Fibroblast of gingiva (primary cell): ENCODE measurements around the gene AGRN.
"Not testable (repeated sequence)": the region's sequence is repeated elsewhere in the genome, so short reads cannot be mapped to it uniquely, and the experiment has no call there.

Experiments used
- DNase-seq: peaks from one replicate; pipeline ENCODE4 v3.0.0-alpha.2; 2011; ENCODE audit warnings: low read depth

The AGRN gene

DNA sequence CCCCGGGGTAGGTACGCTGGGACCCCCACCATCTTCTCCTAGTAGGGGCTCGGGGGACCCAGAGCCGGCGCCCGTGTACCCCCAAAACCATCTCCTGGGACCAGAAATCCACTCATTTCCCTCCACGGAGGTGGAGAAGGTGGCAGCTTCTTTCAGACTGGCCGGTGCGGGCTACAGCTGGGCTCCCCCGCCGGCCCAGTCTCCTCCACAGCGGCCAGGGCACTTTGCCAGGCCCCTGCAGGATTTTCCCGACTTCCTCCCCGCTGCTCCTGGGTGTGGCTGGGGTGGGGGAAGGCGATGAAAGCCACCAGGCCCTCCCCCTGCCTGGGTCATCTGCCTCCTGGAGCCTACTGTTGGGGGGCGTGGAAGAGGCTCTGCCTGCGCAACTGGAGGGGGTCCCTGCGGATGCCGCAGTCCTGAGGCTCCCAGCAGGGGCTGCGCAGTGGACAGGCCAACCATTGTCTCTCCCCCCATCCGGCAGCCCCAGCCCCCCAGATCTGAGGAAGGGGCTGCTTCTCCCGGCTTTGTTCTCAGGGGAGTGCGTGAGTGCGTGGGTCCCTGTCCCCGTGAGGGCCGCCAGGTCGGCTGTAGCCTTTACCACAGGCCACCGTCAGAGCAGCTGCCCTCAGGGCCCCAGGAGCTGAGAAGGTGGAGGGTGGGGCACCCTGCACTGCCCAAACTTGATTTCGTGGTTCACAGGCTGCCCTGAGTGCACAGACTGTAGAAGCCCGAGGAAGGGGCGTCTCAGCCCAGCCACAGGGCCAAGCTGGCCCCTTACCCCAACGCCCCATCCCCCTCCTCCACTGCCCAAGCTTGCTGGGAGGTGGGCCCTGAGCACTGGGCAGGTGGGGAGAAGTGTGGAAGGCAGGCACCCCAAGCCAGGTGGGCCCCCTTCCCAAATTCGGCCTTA lies 1.3 kb downstream of the AGRN start:
- DNase-seq, result peak; percentile 17

DNA sequence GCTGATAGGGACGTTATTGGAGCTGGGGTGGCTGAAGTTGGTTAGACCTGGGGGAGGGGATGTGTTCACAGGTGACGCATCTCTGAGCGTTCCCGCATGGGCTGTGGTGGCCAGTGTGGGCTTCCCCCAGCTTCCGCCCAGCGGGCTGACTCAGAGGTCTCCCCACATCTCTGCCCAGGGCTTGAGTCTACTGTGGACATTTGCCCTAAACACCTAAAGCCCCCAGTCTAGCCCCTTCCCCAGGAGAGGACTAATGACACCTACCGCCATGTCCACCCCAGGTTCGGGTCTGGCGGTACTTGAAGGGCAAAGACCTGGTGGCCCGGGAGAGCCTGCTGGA lies 2.0 kb downstream of the AGRN start:
- DNase-seq, result no peak

DNA sequence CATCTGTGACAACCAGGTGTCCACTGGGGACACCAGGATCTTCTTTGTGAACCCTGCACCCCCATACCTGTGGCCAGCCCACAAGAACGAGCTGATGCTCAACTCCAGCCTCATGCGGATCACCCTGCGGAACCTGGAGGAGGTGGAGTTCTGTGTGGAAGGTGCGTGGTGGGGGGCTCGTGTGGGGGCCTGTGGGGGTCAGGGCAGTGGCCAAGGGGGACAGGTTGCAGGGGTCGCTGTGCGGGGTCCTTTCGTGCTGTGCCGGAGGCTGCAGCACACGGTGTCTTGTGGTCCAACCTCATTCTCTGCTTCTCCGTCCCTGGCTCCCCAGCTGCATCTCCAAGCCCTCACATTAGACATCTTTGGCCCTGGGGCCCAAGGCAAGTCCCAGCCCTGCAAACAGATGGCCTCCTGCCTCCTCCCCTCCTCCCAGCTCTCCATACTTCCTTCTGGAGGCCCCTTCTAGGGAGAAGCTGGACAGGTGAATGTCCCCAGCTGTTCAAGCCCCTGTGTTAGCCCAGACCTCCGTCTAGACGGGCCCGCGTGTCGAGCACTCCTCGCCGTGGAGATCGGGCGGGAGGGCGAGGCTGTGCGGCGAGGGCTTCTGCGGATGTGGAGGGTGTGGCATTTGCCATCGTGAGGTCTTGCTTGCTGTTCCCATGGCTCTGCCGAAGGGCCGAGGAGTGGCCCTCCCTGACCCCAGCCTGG lies 2.5 kb downstream of the AGRN start:
- no peak for DNase-seq

DNA sequence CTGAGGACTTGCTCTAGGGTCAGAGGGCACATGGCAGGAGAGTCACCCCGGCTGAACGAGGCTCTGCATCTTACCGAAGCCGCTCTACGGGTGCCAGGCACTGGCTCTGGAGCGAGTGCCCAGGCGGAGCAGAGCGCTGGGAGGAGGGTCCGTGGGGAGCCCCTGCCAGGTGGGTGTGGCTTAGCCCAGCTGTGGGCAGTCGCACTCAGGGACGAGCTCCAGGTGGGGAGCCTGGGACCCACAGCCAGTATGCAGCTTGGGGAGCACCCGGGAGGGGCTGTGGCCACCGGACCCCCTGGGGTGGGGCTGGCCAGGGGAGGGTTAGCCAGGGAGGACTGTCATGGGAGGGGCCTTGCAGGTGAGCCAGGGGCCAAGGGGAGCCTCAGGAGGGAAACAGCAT lies 3.8 kb downstream of the AGRN start:
- DNase-seq, result no peak

DNA sequence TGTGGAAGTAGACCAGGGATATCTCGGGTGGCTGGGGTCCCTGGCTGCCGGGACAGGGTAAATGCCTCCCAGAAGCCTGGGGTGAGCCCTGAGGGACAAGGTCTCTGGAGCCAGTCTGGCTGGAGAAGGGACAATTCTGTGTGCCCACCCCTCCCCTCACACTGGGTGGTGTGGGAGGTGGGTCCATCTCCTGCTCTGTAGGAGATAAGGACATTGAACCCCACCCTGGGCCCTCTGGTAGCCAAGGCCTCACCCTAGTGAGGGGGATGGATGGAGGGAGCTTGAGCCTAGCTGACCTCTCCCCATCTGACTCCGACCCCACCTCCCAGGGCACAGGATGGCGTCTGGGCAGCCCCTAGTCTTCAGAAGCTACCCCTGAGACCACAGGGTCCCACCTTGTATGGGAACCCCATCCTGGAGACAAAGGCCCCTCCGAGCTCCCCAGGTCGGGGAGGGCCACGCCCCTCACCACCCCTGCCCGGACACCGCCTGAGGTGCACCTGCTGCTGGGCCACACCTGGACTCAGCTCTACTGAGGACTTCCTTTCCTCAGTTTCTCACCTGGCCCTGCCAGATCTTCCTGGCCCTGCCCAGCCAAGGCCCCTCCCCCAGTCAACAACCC lies 4.3 kb downstream of the AGRN start:
- DNase-seq, result no peak

DNA sequence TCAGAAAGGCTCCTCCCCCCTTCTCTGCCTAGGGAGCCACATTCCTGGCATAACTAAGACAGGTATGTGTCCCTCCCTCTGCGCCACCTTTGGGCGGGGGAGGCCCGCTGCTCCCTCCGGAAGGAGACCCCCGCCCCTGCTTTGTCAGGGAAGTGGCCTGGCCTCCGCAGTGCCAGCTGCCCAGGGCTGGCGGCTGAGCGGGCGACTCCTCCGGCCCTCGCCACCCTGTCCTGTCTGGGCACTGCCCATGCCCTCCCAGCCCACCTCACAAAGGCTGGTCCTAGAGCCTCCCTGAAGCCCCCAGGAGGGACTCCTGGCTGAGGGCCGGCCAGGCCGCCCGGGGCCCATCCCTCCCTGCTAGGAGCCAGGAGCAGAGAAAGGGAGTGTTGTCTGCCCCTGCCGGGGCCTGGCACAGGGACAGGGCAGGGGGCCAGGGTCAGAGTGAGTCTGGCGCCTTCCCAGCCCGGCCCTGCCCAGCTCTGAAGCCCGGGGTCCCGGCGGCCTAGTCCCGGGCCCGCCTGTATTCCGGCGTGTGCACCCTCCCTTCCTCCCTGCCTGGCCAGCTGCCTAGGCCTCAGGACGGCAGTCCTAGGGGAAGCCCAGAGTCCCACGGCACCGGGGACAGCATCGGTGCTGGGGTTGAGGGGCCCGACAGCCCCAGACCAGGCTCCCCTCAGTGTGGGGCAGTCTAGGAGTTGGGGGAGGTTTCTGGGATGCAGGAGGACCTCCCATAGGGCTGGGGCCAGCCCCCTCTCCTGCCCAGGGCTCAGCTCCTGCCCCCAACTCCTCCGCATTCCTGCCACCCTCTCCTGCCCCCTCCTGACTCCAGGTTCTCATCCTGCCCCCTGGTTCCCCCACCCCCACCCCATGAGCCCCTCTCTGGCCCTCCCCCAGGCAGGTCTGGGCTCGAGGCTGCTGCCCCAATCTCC lies 5.1 kb downstream of the AGRN start:
- no peak for DNase-seq

DNA sequence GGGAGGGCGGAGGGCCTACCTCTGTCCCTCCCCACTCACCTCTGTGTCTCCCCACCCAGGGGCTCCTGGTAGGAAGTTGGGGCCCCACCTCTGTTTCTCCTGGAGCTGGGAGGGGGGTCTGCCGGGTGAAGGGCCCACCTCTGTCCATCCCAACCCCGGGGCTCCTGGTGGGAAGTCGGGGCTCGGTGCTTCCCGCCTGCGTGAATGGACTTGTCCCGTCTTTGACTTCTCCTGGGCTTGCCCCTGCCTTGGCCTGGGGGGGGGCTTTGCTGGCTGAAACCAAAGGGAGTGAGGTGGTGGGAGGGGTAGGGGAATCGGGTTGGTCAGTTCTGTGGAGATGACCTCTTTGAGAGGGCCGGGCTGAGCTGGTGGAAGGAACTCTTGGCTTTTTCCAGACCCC lies 5.8 kb downstream of the AGRN start:
- DNase-seq, result no peak

DNA sequence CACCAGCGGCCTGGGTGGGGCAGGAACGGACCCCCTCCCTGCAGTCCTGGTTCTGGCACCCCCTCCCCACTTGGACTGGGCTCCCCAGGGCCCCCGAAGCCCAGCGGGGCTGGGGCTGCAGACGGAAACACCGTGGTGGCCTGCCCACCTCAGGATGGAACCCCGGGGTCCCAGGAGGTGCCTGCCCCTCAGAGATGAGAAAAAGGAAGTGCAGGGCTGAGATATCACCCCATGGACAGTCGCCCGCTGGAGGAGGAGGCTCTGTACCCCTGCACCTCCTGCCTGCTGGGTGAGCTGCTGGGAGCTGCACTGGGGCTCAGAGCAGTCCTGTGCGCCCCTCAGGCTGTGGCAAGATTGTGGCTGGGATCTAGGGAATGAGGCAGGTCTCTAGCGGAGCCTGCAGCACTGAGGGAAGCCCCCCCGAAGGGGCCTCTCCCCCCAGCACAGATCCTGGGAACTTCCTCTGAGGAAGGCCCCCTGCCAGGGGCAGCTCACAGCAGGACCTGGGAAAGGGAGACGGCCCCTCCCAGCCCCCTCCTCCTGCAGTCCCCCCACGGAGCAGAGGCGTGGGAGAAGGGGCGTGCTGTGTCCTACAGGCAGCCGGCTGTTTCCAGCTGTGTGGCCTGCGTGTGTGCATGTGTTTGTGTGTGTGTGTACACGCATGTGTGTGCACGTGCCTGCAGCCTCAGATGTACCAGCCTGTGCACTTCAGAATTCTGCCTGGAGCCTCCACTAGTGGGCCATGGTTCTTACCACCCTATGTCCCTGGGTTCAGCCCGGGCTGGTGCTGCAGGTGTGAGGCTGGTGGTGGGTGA lies 6.9 kb downstream of the AGRN start:
- DNase-seq, result no peak

DNA sequence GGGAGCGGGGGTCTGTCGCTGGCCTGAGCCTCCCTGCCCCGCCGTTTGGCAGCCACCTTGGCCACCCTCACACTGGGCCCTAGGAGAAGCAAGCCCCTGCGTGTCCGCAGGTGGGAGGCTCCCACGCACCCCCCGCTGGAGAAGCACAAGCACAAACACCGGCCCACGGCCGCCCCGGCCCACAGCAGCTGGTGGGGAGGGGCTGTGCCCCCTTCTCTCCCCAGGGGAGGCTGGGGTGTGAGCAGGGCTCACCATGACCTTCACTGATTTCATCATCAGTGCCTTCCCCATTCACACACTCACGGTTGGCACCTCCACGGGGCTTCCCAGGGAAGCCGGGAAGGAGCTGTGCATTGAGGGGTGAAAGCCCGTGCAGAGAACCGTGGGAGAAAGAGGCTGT lies 7.9 kb downstream of the AGRN start:
- DNase-seq, result no peak

DNA sequence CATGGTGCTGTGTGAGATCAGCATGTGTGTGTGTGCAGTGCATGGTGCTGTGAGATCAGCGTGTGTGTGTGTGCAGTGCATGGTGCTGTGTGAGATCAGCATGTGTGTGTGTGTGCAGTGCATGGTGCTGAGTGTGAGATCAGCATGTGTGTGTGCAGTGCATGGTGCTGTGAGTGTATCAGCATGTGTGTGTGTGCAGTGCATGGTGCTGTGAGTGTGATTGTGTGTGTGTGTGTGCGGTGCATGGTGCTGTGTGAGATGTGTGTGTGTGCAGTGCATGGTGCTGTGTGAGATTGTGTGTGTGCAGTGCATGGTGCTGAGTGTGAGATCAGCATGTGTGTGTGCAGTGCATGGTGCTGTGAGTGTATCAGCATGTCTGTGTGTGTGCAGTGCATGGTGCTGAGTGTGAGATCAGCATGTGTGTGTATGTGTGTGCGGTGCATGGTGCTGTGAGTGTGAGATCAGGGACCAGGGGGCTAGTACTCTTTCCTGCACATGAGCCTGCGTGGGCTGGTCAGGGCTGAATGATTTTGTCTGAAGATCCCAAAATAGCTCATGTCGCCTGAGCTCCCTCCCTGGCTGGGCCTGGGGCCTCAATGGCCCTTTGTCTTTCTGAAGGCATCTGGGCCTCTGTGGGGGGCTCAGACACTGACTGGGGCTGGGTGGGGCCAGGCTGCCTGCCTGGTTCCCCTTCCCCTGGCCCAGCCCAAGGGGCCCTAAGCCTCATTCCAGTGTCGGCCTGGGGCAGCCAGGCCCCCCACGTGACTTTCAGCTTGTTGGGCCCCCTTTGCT lies 11.1 kb downstream of the AGRN start:
- not testable (repeated sequence) for DNase-seq

DNA sequence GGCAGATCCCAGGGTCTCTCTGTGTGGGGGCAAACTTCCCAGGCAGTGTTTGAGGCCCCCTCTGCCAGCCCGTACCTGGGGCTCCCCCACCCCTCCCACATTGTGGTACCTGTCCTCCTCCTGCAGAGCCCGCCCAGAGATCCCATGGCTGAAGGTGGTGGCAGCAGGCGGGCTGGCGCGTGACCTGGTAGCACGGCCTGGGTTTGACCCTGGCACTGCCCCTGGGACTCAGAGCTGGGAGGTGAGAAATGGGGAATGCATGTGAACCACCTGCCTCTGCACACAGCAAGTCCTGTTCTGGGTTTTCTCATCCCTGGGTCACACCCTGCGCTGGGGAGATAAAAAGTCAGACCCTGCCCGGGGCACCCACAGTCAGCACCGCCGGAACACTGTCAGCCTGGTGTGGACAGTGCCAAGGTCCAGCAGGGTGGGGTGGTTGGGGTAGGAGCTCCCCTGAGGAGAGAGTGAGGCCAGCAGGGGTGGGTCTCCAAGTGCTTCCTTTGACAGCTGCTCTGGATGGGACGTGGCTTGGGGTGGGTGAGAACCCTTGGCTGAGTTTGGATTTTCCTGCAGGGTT lies 11.8 kb downstream of the AGRN start:
- no peak for DNase-seq

DNA sequence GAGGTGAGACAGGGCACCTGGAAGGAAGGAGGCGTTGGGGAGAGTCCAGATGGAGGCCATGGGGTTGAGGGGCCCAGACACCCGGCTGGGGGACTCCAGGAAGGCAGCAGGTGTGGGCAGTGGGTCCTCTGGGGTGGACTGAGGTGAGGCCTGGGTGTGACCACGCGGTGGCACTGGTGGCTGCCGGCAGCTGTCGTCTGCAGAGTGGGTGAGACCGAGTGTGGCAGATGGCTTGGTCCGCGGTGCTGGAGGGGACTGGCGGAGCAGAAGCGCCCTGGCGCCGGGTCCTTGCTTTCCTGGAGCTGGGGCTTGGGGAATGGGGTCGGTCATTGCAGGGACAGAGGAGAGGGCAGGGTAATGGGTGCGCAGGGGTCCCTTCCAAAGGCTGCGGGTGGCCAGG lies 12.5 kb downstream of the AGRN start:
- DNase-seq, result no peak

DNA sequence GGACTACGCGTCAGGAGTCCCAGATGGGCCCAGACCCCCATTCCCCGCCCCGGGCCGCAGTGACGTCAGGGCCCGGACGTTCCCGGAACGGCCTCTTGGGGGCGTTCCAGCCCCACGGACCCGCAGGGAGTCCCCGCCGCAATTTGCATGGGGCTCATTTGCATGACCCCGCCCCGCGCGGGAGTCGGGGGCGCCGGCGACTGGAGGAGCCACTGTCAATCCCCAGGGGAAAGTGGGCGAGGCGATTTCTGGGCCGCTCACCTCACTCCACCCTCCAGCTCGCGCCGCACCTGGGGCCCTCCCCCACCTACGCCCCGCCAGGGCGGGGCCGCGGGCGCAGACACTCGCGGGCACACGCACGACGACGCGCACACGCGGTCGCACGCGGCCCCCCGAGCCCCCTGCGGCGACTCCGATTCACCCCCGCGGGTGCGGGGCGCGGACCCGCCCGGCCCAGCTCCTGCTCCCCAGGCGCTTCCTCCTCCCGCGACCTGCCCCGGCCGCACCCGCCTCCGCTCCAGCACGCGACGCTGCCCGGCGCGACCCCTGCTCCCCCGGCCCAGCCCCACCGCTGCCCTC lies 13.2 kb downstream of the AGRN start:
- DNase-seq, result peak; percentile 19

DNA sequence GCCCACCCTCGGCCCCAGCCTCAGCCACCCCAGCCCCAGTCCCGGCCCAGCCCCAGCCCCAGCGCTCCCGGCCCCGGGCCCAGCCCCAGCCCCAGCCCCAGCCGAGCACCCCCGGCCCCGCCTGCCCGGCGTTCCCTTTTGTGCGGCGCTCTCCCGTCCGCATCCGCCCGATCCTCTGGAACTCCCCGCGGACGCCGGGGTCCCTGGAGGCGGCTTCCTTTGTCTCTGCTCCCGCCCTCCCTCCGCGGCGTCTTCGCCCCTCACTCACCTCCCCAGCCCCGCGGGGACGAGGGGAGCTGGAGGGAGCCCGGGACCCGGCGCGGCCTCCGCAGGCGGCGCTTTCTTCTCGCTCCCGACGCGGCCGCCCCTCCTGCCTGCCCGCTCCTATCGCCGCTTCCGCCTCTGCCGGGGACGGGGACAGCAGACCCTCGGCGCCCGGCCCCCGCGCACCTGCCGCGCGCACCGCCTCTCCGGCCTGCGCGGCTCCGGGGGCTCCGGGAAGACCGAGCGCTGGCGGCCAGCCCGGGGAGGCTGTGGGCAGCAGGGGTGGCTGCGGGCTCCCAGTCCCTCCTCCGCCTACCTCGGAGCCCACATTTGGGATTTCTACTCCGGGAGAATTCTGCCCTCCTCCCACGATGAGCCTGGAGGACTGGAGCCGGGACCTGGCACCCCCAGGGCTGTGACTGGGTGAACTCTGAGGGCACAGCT lies 14.0 kb downstream of the AGRN start:
- DNase-seq, result no peak

DNA sequence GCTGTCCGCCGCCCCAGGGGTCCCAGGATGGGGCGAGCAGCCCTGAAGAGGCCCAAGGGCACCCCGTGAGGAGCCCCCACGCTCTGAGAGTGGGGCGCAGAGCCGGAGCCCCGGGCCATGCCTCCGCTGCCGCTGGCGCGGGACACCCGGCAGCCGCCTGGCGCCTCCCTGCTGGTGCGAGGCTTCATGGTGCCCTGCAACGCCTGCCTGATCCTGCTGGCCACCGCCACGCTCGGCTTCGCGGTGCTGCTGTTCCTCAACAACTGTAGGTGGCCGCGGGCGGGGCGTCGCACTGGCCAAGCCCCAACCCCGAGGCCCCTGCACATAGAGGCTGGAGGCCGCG lies 14.5 kb downstream of the AGRN start:
- DNase-seq, result no peak

DNA sequence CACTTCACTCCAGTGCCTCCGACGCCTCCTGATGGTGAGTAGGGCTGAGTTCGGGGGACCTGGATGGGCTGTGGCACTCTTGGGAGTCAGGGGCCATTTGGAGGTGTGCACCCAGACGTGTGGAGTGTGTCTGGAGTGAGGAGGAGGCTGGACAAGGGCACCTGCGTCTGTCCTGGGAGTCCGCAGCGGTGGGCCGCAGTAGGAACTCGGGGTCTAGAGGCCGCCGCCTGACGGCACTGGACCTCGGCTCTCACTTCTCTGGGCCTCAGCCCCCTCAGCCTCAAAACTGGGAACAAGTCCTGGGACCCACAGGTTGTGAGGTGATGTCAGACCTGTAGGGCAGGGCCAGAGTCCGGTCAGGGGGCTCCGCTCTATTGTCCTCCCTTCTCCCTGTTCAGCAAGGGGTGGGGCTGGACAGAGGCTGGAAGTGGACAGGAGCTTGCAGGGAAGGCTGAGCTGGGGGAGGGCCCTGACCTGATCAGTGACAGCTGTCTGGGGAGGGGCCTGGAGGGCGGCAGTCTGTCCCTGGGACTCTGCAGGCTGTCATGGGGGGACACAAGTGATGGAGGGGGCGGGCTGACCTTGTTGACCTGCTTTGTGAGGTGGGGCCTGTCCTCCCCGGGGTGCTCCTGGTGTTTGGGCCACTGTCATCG lies 15.5 kb downstream of the AGRN start:
- DNase-seq, result no peak

DNA sequence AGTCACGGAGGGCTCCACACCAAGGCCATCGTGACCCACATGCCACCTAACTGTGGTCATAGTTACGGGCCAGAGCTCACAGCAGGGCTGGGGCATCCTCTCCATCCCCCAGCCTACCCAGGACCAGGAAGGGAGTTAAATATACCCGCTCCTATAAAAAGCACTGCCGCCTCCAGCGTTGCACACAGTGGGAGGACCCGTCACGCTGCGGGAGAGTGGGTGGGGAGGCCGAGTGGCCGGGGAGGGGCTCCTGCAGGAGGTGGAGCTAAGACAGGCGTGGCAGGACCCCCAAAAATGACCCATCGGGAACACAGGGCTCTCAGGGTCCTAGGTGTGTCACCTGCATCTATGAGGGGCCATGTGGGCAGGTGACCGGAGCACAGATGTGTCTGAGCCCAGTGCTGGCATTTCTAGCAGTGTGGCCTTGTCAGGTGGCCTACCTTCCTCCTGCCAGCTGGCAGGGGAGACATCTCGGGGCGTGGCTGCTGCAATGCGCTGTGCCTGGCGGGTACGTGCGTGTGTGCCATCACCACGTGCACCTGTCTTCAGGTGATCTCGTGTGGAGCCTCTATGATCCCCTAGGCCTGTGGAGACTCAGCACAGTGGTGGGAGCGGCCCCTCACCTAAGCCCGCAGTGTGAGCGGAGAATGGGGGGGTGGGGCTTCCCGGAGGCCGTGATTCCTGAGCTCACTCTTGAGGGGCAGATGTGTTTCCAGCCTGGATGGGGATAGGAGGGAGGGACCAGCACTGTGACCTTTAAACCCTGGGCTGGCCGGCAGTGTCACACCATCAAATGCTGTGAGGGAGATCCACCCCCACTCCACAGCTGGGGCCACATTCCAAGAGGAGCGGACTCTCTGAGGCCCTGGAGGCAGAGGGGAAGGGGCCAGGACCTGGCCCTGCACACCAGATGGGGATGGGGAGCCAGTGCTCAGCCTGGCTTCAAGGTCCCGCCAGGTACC lies 17.7 kb downstream of the AGRN start:
- no peak for DNase-seq
